OCI-LY1 (cell line): ENCODE data around the gene SLC9A7.

Source experiments
- EZH2 ChIP-seq: fragments of 200-600 bp; sonication (generic), shearing (Covaris generic); IDR thresholded peaks from 2 replicates; pipeline ENCODE4 v1.8.0; 2017; ENCODE audit warnings: borderline replicate concordance, mixed run types, mild to moderate bottlenecking, antibody characterized with exemption, low read length, moderate library complexity, mixed read lengths
- TF ChIP-seq, protein P1 (sequence below): fragments of 200-600 bp; sonication (generic), shearing (Covaris generic); IDR thresholded peaks from 2 replicates; pipeline ENCODE4 v1.5.1; 2017; ENCODE audit warnings: mild to moderate bottlenecking, antibody characterized with exemption, low read length, moderate library complexity, mixed read lengths

- TF ChIP-seq, protein P1, sequence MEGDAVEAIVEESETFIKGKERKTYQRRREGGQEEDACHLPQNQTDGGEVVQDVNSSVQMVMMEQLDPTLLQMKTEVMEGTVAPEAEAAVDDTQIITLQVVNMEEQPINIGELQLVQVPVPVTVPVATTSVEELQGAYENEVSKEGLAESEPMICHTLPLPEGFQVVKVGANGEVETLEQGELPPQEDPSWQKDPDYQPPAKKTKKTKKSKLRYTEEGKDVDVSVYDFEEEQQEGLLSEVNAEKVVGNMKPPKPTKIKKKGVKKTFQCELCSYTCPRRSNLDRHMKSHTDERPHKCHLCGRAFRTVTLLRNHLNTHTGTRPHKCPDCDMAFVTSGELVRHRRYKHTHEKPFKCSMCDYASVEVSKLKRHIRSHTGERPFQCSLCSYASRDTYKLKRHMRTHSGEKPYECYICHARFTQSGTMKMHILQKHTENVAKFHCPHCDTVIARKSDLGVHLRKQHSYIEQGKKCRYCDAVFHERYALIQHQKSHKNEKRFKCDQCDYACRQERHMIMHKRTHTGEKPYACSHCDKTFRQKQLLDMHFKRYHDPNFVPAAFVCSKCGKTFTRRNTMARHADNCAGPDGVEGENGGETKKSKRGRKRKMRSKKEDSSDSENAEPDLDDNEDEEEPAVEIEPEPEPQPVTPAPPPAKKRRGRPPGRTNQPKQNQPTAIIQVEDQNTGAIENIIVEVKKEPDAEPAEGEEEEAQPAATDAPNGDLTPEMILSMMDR = no peak
- TF ChIP-seq EZH2 = no peak
Observed at GRCh38 chrX:46755671-46756070, 3.2 kb downstream of the SLC9A7 start.
